Measurements from ENCODE around the gene MYO16. TPM values are rescaled to one million over a fixed set of nuclear protein-coding genes. Genes with fewer than 3 reads are reported as not detected.

Gene MYO16
- total RNA-seq, 1 donor from 2014 or later: not detected

DNA sequence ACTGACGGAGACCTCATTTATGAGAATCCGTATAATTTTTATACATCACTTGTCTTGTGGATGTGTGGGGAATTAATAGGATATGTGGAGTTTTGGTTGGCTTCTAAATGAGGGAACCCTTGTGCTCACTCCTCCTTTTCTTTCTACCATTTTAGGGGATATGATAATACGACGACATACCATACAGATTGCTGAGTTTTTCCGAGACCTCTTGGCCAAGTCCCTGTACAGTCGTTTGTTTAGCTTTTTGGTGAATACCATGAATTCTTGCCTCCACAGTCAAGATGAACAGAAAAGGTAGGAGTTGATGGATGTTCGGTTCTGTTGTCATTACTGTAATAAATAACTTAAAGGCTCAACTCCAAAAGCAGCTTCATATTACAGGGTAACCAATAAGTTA is 335.2 kb downstream of the MYO16 start:
- H3K4me3 ChIP-seq: no peak overlapping the region
- no peak for DNase-seq (ENCODE audit: low spot score in 2 of 2)
- no peak overlapping the region for H3K27ac ChIP-seq
- H3K36me3 ChIP-seq: no peaks in the 10 kb centered on the region
- TF ChIP-seq, protein P1, sequence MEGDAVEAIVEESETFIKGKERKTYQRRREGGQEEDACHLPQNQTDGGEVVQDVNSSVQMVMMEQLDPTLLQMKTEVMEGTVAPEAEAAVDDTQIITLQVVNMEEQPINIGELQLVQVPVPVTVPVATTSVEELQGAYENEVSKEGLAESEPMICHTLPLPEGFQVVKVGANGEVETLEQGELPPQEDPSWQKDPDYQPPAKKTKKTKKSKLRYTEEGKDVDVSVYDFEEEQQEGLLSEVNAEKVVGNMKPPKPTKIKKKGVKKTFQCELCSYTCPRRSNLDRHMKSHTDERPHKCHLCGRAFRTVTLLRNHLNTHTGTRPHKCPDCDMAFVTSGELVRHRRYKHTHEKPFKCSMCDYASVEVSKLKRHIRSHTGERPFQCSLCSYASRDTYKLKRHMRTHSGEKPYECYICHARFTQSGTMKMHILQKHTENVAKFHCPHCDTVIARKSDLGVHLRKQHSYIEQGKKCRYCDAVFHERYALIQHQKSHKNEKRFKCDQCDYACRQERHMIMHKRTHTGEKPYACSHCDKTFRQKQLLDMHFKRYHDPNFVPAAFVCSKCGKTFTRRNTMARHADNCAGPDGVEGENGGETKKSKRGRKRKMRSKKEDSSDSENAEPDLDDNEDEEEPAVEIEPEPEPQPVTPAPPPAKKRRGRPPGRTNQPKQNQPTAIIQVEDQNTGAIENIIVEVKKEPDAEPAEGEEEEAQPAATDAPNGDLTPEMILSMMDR (IDR thresholded peaks at IDR 0.05): no peak
- intact Hi-C loops (cut with DNase I): loop anchor here (2.0 to 5.0 kb wide), 2 partner anchors 816 to 1158 kb away; no protein-coding TSS in a partner anchor
- H3K27me3 ChIP-seq: no peaks in the 10 kb centered on the region
- H3K9me3 ChIP-seq: no peaks in the 10 kb centered on the region
- H3K4me1 ChIP-seq: no peaks in the 10 kb centered on the region

DNA sequence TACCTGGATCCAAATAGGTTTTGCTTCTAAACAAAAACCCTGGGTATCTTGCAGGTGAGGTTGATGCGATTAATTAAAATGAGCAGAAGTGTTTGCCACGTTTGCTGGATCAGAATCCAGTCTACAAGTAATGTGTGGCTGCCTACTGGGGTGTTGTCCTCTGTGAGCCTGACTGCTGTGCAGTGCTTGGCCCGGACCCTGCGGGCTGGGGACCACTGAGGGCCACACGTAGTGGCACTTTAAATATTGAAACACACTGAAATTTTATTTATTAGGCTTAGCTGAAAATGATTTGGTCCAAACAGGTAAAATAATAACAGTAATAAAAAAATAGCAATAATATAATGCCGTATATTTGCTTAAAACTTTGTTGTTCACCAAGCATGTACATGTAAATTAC is 338.0 kb downstream of the MYO16 start:
- H3K27ac ChIP-seq: no peak overlapping the region
- no peaks in the 10 kb centered on the region for H3K27me3 ChIP-seq
- no peaks in the 10 kb centered on the region for H3K9me3 ChIP-seq
- no peak for DNase-seq (ENCODE audit: low spot score in 2 of 2)
- H3K36me3 ChIP-seq: no peaks in the 10 kb centered on the region
- no peak overlapping the region for H3K4me3 ChIP-seq
- intact Hi-C loops (cut with DNase I): no loop called here
- no peaks in the 10 kb centered on the region for H3K4me1 ChIP-seq
- TF ChIP-seq, protein P1 (IDR thresholded peaks at IDR 0.05): no peak

DNA sequence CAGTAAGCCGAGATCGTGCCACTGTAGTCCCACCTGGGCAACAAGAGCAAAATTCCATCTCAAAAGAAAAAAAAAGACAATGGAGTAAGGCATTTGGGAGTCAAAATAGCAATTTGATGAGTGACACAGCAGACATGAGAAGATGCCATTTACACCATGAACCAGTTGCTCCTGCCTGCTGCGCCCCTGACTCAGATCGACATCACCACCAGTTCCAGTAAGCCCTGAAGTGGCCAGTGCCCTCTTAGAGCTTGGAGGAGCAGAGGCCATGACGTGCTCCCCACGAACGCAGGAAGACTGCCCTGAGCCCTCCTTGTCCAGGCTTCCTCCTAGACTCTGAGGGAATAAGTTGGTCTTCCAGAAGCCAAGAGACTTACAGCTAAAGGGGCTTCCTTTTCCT is 339.2 kb downstream of the MYO16 start:
- TF ChIP-seq, protein P1 (IDR thresholded peaks at IDR 0.05): no peak
- Histone ChIP-seq H3K27me3 (no peaks in the 10 kb centered on the region), H3K36me3 (no peaks in the 10 kb centered on the region), H3K27ac (no peak overlapping the region), H3K9me3 (no peaks in the 10 kb centered on the region), H3K4me1 (no peaks in the 10 kb centered on the region), H3K4me3 (no peak overlapping the region)
- DNase-seq (ENCODE audit: low spot score in 2 of 2): no peak
- intact Hi-C loops (cut with DNase I): no loop called here

DNA sequence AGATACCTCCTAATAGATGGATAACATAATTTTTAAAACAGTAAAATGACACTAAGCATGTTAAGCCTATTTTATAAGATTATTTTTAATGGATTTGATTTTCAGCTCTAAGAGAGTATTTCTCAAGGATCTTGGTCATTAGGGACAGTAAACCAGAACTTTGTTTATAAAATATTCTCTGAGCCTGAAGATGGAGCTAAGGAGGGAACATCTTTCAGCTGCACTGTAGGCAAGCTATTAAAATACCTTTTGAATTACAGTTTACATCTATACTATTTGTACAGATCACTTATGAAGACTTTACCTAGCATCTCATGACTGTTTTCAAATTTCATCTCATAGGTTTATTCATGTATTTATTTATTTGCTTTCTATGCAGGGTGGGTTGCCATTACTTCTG is 345.3 kb downstream of the MYO16 start:
- no peaks in the 10 kb centered on the region for H3K36me3 ChIP-seq
- intact Hi-C loops (cut with DNase I): no loop called here
- H3K27me3 ChIP-seq: no peaks in the 10 kb centered on the region
- no peak overlapping the region for H3K4me3 ChIP-seq
- H3K27ac ChIP-seq: no peak overlapping the region
- H3K9me3 ChIP-seq: no peaks in the 10 kb centered on the region
- no peak for DNase-seq (ENCODE audit: low spot score in 2 of 2)
- TF ChIP-seq, protein P1 (IDR thresholded peaks at IDR 0.05): no peak
- no peaks in the 10 kb centered on the region for H3K4me1 ChIP-seq

DNA sequence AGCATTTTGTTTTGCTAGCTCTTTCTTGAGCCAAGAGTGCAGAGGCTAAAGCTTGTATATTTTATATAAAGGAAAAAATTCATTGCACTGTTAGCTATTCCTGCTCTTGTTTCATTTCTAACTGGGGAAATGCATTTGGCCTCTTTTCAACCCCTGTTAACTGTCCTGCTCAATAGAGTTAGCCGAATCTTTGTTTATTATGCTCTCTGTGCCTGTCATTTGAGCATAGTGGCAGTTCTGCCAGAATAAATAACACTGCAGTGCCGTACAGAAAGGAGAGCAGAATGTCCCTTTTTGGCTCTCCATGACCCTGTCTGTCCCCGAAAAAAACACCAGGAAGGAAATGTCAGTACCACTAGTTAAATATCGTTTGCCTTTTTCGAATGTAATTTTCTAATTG is 350.8 kb downstream of the MYO16 start:
- no peak for DNase-seq (ENCODE audit: low spot score in 2 of 2)
- Histone ChIP-seq H3K4me1 (peaks cover 0 to 5% of the 10 kb centered on the region in 2 donors), H3K27me3 (no peaks in the 10 kb centered on the region), H3K4me3 (no peak overlapping the region), H3K27ac (no peak overlapping the region), H3K9me3 (no peaks in the 10 kb centered on the region), H3K36me3 (no peaks in the 10 kb centered on the region)
- intact Hi-C loops (cut with DNase I): loop anchor here (10.0 kb wide), 1 partner anchor 1205 kb away; no protein-coding TSS in a partner anchor
- TF ChIP-seq, protein P1 (IDR thresholded peaks at IDR 0.05): no peak

DNA sequence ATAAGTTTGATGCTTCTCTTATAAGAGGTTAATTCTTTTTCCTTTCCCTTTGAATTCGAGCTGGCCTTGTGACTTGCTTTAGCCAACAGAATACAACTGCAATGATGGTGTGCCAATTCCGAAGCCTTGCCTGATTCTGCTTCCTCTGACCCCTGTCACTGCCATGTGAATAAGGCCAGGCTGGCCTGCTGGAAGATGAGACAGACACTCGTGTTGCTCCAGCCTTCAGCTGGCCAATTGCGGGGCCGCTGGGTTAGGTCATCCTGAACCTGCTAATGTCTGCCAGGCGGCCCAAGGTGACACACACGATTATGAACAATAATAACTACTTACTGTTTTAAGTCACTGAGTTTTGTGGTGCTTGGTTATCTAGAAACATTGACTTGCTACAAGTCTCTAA is 352.0 kb downstream of the MYO16 start:
- TF ChIP-seq, protein P1 (IDR thresholded peaks at IDR 0.05): no peak
- H3K4me3 ChIP-seq: no peak overlapping the region
- DNase-seq (ENCODE audit: low spot score in 2 of 2): no peak
- H3K27me3 ChIP-seq: no peaks in the 10 kb centered on the region
- H3K9me3 ChIP-seq: no peaks in the 10 kb centered on the region
- peaks cover 0 to 5% of the 10 kb centered on the region in 2 donors for H3K4me1 ChIP-seq
- H3K36me3 ChIP-seq: no peaks in the 10 kb centered on the region
- intact Hi-C loops (cut with DNase I): loop anchor here (10.0 kb wide), 1 partner anchor 1203 kb away; no protein-coding TSS in a partner anchor
- no peak overlapping the region for H3K27ac ChIP-seq

Data from ascending aorta (tissue), 2 donors.